ENCODE results near the gene LRRC56. TPM values are rescaled to one million over a fixed set of nuclear protein-coding genes. Genes with fewer than 3 reads are reported as not detected.

Gene LRRC56, protein sequence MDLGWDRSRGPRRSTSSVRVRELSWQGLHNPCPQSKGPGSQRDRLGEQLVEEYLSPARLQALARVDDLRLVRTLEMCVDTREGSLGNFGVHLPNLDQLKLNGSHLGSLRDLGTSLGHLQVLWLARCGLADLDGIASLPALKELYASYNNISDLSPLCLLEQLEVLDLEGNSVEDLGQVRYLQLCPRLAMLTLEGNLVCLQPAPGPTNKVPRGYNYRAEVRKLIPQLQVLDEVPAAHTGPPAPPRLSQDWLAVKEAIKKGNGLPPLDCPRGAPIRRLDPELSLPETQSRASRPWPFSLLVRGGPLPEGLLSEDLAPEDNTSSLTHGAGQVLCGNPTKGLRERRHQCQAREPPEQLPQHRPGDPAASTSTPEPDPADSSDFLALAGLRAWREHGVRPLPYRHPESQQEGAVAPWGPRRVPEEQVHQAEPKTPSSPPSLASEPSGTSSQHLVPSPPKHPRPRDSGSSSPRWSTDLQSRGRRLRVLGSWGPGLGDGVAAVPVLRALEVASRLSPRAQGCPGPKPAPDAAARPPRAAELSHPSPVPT
- 3.5 TPM for polyA plus RNA-seq (ENCODE audit: insufficient read length)
- long read RNA-seq, donor 1 = 0 reads
- long read RNA-seq, donor 2 = 0 reads
- long read RNA-seq, donor 3 = 0 reads
- long read RNA-seq, donor 4 = 0 reads
- long read RNA-seq, donor 5 = 0 reads
- long read RNA-seq, donor 6 = 0 reads
- long read RNA-seq, donor 7 = 0 reads
- long read RNA-seq, donor 8 = 0 reads

DNA sequence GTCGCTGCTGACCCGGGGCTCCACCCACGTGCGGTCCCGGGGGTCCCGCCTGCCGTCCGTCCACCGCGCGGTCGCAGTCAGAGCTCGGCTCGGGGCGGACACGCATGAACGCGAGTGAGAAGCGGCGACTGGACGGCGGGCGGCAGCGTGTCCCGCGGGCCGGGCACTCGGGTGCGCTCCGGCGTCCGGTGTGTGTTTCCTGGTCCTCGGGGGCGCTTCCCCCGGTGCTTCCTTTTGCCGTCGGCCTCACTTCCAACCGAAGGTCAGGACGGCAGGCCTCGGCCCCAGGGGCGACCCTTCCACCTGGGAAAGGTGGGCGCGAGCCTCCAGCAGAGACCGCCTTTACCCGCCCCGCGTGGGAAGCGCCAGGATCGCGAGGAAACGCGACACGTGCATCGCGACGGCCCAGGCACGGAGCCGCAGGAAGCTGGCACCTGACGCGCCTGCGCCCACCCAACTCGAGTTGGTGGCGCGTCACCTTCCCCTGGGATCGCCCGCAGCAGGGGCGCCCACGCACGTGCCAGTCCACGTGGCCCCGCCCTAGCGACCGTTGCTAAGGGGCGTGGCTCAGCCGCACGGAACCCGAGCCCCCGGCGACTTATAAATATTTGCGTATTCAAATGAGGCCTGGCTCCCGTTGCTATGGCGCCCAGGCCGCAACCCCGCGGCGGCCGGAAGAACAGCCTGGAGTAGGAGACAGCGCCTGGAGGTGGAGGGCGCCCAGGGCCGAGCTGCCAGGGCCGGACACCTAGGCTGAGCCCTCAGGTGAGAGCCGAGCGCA lies at the start of gene LRRC56:
Gene LRRC56, plus strand, starts transcription at position 687 of the 781 bp plus-strand sequence. CDS start 3,158 bp downstream, outside the sequence.
- DNase-seq = peak; percentile 77

DNA sequence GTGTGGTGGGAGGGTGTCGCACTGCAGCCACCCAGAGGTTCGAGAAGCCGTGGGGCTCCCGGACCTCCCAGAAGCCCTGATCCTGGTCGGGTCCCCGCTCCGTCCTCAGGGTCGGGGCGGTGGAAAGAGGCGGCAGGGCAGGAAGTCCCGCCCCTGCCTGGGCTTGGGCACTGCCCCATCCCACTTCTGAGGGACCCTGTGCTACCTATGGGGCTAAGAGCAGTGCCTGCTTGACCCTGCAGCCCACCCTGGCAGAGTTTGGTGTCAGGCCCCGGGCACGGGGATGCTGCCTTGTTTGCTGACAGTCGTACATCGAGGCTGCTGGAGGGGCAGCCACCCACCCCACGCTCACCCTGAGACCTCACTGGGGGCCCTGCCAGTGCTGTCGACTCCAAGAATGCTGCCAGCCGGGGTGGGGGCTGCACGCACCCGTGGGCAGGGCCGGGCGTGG lies 49.7 kb upstream of the LRRC56 start:
- no peak for DNase-seq

DNA sequence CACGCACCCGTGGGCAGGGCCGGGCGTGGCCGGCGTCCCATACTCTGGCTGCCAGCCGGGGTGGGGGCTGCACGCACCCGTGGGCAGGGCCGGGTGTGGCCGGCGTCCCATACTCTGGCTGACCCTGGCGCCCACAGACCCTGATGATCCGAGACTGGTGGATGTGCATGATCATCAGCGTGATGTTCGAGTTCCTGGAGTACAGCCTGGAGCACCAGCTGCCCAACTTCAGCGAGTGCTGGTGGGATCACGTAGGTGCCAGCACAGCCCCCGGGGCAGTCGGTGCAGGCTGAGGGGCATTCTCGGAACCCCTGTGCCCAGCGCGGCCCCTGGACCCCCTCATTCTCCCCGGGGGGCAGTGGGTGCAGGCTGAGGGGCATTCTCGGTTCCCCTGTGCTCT lies 49.3 kb upstream of the LRRC56 start:
- no peak for DNase-seq

DNA sequence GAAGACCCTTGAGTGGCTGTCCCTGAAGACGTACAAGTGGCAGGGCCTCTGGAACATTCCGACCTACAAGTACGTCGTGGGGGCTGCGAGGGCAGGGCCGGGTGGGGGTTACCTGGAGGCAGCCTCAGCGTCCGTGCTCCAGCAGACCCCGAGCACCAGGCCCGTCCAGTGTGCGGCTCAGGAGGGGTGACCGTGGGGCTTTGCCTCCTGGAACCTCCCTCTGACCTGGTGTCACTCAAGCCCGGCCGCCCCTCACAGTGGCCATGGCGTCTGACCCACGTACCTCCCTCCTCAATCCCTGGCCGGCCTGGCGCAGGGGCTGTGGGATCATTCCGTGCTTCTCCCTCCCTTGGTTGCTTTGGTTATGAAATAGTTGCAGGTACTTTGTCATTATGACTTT lies 48.7 kb upstream of the LRRC56 start:
- DNase-seq = no peak

DNA sequence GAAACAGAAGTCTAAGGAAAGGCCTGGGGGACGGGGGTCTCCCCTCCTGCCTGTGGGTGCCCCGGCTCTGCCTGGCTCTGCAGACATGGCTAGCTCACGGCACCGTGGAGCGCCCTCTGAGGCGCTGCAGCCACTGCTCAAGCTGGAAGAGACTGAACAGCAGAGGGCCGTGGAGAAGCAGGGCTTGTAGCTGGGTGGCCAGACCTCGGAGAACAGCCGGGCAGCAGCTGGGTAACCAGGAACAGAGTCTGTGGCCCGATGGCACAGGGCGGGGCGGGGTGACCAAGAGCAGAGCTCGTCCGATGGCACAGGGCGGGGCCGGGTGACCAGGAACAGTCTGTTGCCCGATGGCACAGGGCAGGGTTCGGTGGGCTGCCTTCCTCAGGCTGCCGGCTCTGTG lies 48.3 kb upstream of the LRRC56 start:
- DNase-seq = no peak

DNA sequence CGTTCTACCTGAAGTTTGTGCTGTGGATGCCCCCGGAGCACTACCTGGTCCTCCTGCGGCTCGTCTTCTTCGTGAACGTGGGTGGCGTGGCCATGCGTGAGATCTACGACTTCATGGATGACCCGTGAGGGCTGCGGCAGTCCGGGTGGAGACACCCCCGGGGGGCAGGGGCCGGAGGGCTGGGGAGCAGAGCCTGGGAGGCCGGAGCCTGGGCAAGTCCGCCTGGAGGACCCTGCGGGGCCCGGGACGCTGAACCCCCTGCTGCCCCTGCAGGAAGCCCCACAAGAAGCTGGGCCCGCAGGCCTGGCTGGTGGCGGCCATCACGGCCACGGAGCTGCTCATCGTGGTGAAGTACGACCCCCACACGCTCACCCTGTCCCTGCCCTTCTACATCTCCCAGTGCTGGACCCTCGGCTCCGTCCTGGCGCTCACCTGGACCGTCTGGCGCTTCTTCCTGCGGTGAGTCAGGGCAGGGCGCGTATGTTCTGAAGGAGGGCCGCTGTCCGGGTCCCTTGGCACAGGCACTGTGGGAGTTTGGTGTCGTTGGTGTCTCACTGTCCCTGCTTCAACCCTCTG lies 47.6 kb upstream of the LRRC56 start:
- DNase-seq = no peak

DNA sequence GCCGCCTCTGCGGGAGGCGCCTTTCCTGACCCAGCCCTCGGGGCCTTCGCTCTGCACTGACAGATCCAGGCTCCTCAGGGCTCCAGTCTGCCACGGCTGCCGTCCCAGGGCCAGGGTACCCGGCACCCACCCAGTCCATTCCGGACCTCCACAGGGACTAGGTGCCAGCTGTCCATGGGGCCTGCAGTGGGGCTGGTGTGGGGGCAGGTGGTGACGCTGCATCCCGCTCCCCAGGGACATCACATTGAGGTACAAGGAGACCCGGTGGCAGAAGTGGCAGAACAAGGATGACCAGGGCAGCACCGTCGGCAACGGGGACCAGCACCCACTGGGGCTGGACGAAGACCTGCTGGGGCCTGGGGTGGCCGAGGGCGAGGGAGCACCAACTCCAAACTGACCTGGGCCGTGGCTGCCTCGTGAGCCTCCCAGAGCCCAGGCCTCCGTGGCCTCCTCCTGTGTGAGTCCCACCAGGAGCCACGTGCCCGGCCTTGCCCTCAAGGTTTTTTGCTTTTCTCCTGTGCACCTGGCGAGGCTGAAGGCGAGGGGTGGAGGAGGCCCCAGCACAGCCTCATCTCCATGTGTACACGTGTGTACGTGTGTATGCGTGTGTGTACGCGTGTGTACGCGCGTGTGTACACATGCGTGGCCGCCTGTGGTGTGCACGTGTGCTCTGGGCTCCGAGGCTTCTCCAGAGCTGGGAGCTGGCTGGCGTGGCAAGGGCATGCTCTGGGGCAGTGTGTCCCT lies 47.0 kb upstream of the LRRC56 start:
- DNase-seq = no peak

DNA sequence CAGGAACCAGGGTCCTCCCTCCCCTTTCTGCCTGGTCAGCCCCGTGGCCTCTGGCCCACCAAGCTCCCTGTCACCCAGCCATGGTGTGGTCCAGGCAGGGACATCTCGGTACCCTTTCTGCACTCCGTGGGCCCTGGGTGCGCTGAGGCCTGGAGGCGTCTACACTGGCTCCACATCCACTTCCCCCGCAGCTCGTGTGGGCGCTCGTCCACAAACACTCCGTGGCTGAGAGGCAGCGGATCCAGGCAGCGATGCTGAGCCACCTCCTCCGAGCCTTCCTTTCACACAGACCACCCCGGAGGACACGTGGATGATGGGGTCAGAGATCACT lies 46.4 kb upstream of the LRRC56 start:
- DNase-seq = no peak

DNA sequence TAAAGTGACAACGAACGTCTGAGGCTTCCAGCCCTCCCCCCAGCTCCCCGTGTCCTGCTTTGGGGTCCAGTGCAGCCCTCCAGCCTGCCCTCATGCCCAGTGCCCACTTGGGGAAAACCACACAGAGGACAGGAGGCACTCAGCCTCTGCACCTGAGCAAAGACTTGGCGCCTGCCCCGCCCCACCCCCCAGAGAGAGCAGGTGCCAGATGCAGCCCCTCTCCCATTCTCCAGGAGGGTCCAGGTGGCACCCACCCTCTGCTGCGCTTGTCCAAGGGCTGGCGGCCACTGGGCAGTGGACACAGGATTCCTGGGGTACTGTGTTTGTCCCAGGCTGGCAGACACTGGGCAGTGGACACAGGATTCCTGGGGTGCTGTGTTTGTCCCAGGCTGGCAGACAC lies 46.0 kb upstream of the LRRC56 start:
- no peak for DNase-seq

DNA sequence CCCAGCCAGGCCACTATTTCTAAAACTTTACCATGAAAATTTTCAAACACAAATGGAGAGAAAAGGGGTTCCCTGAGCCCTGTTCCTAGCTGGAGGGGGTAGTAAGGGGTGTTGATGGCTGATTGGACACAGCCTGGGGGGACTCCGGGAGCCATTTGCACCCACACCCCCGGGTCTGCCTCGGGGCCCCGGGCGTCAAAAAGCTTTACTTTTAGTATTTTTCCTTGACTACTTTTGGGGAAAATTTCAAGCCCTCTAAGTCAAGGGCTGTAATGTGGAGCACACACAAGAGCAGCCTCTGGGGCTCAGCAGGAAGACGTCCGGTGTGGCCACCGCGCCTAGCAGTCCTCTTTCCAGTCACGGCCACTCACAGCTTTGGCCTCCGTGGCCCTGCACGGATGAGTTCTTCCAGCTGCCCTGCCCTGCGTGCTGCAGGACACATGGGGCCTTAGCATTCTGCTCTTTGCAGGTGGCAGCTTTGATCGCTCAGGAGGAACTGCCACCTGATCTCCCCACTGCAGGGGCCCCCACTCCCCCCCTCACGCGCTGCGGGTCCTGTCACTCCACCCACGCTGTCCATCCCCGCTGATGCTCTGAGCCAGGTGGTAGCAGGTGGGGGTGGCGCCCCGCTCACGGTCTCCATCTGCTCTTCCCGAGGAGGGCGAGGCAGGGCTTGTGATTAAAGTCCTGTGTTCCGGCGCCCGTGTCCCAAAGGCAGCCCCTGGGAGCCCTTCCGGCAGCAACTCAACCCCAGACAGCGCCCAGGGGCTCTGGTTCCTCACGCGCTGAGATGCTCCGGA lies 44.7 kb upstream of the LRRC56 start:
- DNase-seq = no peak

DNA sequence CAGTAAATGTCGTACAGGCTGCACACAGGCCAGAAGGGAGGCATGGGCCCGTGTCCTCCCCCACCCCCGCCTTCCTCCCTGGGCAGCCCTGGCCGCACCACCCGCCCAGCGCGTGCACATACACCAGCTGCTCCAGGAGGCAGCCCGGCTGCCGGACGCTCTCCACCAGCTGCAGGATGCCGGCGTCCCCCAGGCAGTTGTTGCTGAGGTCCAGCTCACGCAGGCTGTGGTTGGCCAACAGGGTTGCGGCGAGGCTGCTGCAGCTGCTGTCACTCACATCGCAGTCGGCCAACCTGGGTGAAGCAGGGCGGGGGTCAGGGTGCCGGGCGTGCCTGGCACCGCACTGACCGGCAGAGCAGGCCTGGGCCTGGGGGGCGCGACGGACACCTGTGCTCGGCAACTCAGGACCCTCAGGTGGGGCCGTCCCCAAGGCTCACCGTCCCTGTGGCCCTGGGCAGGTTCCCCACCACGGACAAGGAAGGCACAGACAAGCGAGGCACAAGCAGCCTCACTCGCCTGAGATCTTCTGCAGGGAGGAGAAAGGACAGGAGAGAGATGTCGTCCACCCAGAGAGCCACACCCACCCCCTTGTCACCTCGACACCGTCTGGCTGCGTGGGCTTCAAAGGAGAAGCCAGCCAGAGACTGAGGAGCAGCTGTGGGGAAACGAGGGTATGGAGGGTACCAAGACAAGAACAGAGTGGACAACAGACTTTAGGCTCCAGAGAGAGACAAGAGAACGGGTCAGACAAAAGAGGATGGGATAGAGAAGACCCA lies 42.4 kb upstream of the LRRC56 start:
- no peak for DNase-seq

DNA sequence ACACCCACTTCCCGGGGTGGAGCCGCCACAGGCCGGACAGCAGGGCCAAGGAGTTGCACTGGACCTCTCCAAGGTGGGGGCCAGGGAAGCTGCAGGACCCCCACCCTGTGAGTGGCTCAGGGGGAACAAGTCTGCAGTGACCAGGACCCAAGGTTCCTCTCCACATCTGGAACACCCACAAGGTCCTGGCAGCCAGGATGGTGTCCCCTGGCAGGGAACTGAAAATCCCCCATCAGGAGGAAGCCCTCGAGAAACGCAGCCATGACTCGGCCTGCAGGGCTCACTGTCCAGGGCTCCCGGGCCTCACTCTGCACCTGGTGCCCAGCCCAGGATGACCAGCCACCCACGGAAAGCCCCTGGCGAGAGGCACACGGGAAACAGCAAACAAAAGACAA lies 41.8 kb upstream of the LRRC56 start:
- DNase-seq = no peak

DNA sequence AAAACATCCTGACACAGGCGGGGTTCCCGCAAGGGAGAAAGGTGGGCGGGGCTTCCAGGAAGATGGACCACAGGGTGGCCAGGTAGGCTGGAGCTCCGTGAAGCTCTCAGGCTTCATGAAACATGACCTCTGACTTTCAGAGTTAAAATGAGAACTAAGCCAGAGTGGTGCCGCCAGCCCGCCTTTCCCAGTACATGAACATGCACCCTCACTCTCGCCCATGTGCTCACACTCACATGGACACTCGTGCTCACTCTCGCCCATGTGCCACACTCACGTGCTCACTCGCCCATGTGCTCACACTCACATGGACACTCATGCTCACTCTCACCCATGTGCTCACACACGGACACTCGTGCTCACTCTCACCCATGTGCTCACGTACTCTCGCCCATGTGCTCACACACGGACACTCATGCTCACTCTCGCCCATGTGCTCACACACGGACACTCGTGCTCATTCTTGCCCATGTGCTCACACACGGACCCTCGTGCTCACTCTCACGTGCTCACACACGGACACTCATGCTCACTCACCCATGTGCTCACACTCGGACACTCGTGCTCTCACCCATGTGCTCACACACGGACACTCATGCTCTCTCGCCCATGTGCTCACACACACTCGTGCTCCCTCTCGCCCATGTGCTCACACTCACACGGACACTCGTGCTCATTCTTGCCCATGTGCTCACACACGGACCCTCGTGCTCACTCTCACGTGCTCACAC lies 40.3 kb upstream of the LRRC56 start:
- DNase-seq = no peak

DNA sequence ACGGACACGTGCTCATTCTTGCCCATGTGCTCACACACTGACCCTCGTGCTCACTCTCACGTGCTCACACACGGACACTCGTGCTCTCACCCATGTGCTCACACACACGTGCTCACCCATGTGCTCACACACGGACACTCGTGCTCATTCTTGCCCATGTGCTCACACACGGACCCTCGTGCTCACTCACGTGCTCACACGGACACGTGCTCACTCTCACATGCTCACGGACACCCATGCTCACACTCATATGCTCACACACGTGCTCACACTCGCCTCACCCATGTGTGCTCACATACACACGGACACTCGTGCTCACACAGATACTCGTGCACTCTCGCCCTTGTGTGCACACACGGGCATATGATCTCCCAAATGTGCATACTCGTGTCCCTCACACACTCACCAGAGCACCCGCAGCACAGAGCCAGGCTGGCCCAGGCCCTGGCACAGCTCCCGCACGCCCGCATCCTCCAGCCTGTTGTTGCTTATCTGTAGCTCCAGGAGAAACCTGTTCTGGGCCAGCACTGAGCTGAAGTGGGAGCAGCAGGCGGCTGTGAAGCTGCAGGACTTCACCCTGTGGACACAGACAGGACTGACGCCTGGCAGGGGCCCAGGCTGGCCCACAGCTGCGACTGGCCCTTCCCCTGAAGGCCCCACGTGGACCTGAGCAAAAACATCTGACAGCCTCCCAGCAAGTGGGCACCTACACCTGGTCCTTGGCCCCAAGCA lies 39.6 kb upstream of the LRRC56 start:
- no peak for DNase-seq

DNA sequence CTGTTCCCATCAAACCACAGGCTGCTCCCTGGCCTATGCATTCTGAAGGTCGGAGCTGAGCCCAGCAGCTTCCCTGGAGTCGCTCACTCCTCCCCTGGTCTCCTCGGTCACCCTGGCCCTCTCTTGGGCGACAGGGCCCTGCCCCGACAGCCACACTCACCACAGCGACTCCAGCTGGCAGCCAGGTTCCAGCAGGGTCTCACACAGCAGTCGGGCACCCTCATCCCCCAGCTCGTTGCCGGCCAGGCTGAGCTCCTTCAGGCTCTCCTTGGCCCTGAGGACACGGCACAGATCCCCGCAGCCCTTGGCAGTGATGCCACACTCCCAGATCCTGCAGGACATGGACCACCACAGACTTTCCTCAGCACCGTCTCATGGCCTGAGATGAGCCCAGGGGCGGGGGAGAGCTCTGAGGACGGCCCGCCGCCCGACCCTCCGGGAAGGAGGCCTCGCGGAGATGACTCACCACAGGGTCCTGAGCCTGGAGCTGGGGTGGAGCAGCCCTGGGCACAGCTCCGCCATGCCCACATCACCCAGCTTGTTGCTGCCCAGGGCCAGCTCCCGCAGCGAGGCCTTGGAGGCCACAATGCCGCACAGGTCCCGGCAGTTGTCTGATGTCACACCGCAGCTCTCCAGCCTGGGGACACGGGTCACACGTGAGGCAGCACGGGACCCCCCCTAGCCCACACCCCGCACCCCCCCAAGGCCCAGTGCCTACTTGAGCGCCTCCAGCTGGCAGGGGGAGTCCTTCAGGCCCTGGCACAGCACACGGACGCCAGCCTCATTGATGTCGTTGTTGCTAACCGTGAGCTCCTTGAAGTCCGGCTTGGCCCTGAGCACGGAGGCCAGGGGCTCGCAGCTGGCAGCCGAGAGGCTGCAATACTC lies 38.8 kb upstream of the LRRC56 start:
- DNase-seq = no peak

DNA sequence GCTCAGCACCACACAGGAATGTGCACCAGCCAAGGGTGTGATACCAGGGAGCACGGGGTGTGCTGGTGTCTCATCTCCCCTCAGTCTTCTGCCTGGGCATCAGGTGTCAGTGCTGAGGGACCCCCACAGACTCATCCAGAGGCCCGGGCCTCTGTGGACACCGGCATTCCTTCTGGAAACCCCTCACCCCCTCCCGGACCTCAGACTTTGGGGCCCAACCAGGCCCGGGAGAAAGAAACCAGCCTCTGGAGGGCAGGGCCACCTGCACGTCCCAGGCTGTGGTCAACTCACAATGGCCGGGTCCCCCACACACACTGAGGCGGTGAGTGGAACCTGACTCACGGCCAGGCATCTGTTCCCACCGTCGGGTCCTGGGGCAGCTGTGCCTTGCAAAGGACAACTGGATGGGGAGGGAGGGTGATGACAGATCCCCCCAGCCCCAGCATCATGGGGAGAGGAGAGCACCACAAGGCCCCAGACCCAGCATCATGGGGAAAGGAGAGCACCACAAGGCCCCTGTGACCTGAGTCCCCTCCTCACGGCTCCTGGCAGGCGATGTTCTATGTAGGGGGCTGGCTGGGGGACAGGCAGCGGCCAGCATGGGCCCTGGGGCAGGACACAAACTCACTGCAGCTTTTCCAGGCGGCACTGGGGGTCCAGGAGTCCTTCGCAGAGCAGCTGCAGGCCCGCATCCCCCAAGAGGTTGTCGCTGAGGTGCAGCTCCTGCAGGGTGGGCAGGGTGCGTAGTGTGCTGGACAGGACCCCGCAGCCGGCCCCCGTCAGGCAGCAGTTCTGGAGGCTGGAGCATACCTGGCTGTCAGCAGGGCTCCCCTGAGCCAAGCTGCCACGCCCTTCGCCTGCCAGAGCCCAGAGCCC lies 37.9 kb upstream of the LRRC56 start:
- DNase-seq = no peak

All from left kidney (tissue), 8 donors.